Natural killer cell (primary cell): Measurements from ENCODE around the gene RAD51B. TPM values are rescaled to one million over a fixed set of nuclear protein-coding genes. Genes with fewer than 3 reads are reported as not detected.

Experiments
- ATAC-seq, 3 donors: fragments of 150-1000 bp in 2 of 3; fragments of 200-7000 bp in 1 of 3; cut with Tn5 transposase; 1 replicate in 1 of 3; 2 replicates in 2 of 3; pipeline ENCODE4 v1.10.0; 2021; ENCODE audit warnings: mild to moderate bottlenecking in 2 of 3, moderate library complexity in 2 of 3
- DNase-seq, 2 donors: peaks; one replicate each; pipeline versions ENCODE4 v3.0.0 to v3.0.0-alpha.2; 2013 to 2021; ENCODE audit warnings: mixed read lengths in 1 of 2
- H3K27ac ChIP-seq: one replicate; pipeline ENCODE4 v1.5.1; 2013; ENCODE audit warnings: mild to moderate bottlenecking, low read length
- H3K27me3 ChIP-seq: one replicate; pipeline ENCODE4 v1.6.1; 2013; ENCODE audit warnings: low read length; ENCODE audit not compliant: control insufficient read depth, insufficient read depth
- H3K36me3 ChIP-seq: one replicate; pipeline ENCODE4 v1.6.1; 2013; ENCODE audit warnings: low read length; ENCODE audit not compliant: control insufficient read depth, insufficient read depth
- H3K4me1 ChIP-seq: one replicate; pipeline ENCODE4 v1.6.1; 2013; ENCODE audit warnings: low read length; ENCODE audit not compliant: control insufficient read depth, insufficient read depth
- H3K4me3 ChIP-seq: one replicate; pipeline ENCODE4 v1.5.1; 2013; ENCODE audit warnings: low read length
- H3K9me3 ChIP-seq: one replicate; pipeline ENCODE4 v1.6.1; 2013; ENCODE audit warnings: low read length; ENCODE audit not compliant: control insufficient read depth, insufficient read depth
- H3K27ac Mint-ChIP-seq, 2 donors: one replicate each; pipeline ENCODE4 v1.8.0; 2022; ENCODE audit warnings: mild to moderate bottlenecking in 2 of 2, mixed read lengths in 2 of 2, moderate library complexity in 1 of 2
- H3K27me3 Mint-ChIP-seq, 2 donors: one replicate each; pipeline ENCODE4 v1.8.0; 2022; ENCODE audit warnings: low read depth in 2 of 2, mixed read lengths in 2 of 2
- H3K36me3 Mint-ChIP-seq: one replicate; pipeline ENCODE4 v1.8.0; 2022; ENCODE audit warnings: mixed read lengths
- H3K4me1 Mint-ChIP-seq, 2 donors: one replicate each; pipeline ENCODE4 v1.8.0; 2022; ENCODE audit warnings: mixed read lengths in 2 of 2
- H3K4me3 Mint-ChIP-seq: one replicate; pipeline ENCODE4 v1.8.0; 2022; ENCODE audit warnings: mild to moderate bottlenecking, moderate library complexity, mixed read lengths
- H3K9me3 Mint-ChIP-seq, 2 donors: one replicate each; pipeline ENCODE4 v1.8.0; 2022; ENCODE audit warnings: mixed read lengths in 2 of 2
- WGBS: methylation state at CpG from one replicate; pipeline ENCODE4 v1.1.7; 2013; ENCODE audit warnings: missing lambda C conversion rate; ENCODE audit not compliant: insufficient coverage; 5-methylcytosine and 5-hydroxymethylcytosine counted together
- intact Hi-C: fragments of 100-400 bp; cut with micrococcal nuclease; formaldehyde crosslinking; loops from one replicate; pipeline ENCODE4 v1.14.2; 2022
- total RNA-seq, 4 donors: library from RNA; stranded (reverse); fragments of 120-200 nt in 1 of 4; gene quantifications; one replicate each; pipeline versions ENCODE4 v1.2.3 to v1.2.4, GENCODE V29; 2013 to 2022
- TF ChIP-seq, protein P1 (sequence below): fragments of 200-600 bp; IDR thresholded peaks from one replicate; pipeline ENCODE4 v1.8.0; 2022; ENCODE audit warnings: antibody characterized with exemption

RAD51B gene
- total RNA-seq, 3 donors from 2014 or later (not counting 1 experiment from before 2014, with no cell fraction given) = 28.1 to 37.6 (median 28.6) TPM

- Histone ChIP-seq H3K4me1 (no peaks in the 10 kb centered on the region), H3K27me3 (no peaks in the 10 kb centered on the region), H3K4me3 (no peak overlapping the region), H3K9me3 (no peaks in the 10 kb centered on the region), H3K36me3 (no peaks in the 10 kb centered on the region), H3K27ac (no peak overlapping the region)
- DNase-seq (no peak), ATAC-seq (no peak)
- no peak overlapping the region for H3K4me3 Mint-ChIP-seq
- intact Hi-C loops = no loop called here
- no peaks in the 10 kb centered on the region for H3K36me3 Mint-ChIP-seq
- H3K27me3 Mint-ChIP-seq = no peaks in the 10 kb centered on the region
- TF ChIP-seq, protein P1, sequence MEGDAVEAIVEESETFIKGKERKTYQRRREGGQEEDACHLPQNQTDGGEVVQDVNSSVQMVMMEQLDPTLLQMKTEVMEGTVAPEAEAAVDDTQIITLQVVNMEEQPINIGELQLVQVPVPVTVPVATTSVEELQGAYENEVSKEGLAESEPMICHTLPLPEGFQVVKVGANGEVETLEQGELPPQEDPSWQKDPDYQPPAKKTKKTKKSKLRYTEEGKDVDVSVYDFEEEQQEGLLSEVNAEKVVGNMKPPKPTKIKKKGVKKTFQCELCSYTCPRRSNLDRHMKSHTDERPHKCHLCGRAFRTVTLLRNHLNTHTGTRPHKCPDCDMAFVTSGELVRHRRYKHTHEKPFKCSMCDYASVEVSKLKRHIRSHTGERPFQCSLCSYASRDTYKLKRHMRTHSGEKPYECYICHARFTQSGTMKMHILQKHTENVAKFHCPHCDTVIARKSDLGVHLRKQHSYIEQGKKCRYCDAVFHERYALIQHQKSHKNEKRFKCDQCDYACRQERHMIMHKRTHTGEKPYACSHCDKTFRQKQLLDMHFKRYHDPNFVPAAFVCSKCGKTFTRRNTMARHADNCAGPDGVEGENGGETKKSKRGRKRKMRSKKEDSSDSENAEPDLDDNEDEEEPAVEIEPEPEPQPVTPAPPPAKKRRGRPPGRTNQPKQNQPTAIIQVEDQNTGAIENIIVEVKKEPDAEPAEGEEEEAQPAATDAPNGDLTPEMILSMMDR = no peak
- no peaks in the 10 kb centered on the region for H3K9me3 Mint-ChIP-seq
- no peaks in the 10 kb centered on the region for H3K4me1 Mint-ChIP-seq
- no peak overlapping the region for H3K27ac Mint-ChIP-seq
- WGBS = 98% methylated on average over 4 of the region's 4 CpGs
Observed at GRCh38 chr14:67996235-67996634, 176.7 kb downstream of the RAD51B start.

- Histone ChIP-seq H3K4me3 (no peak overlapping the region), H3K27me3 (no peaks in the 10 kb centered on the region), H3K9me3 (no peaks in the 10 kb centered on the region), H3K27ac (no peak overlapping the region), H3K36me3 (no peaks in the 10 kb centered on the region), H3K4me1 (no peaks in the 10 kb centered on the region)
- no peaks in the 10 kb centered on the region for H3K9me3 Mint-ChIP-seq
- WGBS = 100% methylated on average over 1 of the region's 1 CpG
- intact Hi-C loops = no loop called here
- H3K36me3 Mint-ChIP-seq = no peaks in the 10 kb centered on the region
- H3K27ac Mint-ChIP-seq = no peak overlapping the region
- DNase-seq (no peak), ATAC-seq (no peak)
- TF ChIP-seq, protein P1 = no peak
- no peak overlapping the region for H3K4me3 Mint-ChIP-seq
- no peaks in the 10 kb centered on the region for H3K27me3 Mint-ChIP-seq
- H3K4me1 Mint-ChIP-seq = no peaks in the 10 kb centered on the region
Observed at GRCh38 chr14:67998834-67999233, 179.3 kb downstream of the RAD51B start.

- no peaks in the 10 kb centered on the region for H3K36me3 ChIP-seq
- Mint-ChIP-seq H3K4me3 (no peak overlapping the region), H3K36me3 (no peaks in the 10 kb centered on the region), H3K27me3 (no peaks in the 10 kb centered on the region), H3K4me1 (no peaks in the 10 kb centered on the region), H3K27ac (no peak overlapping the region), H3K9me3 (no peaks in the 10 kb centered on the region)
- no peaks in the 10 kb centered on the region for H3K4me1 ChIP-seq
- no peaks in the 10 kb centered on the region for H3K27me3 ChIP-seq
- no peak overlapping the region for H3K27ac ChIP-seq
- no peak overlapping the region for H3K4me3 ChIP-seq
- intact Hi-C loops = no loop called here
- TF ChIP-seq, protein P1 = no peak
- ATAC-seq = no peak
- H3K9me3 ChIP-seq = no peaks in the 10 kb centered on the region
- no peak for DNase-seq
- no CpG with 5 or more reads among the region's 1 CpG for WGBS
Observed at GRCh38 chr14:67999290-67999689, 179.7 kb downstream of the RAD51B start.

DNA sequence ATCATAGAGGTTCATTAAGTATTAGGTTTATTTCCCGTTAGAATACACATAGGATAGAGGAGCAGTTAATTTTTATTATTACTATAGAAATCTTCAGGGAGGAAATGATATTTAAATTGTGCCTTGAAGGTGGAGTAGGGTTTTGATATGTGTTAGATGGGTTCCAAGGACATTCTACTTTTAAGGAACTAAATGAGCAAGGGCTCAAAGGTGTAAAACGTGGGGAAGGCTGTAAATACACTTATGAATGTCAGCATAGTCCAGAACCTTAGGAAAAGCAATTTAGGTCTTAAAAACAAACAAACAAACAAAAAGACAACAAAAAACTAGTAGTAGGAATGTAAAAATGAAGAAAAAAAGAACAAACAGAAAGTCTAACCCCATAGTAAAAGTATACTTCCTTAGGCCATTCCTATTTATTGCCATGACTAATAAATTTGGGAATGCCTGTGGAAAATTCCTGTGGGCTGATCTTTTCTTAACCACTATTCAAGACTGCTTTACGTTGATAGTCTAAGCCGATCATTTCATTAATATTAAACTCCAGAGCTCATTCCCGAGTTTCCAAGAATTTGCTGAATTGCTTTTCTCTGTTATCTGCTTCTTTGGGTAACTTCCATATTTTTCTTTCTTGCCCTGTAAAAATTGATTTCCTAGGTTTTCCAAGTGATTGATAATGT is 180.3 kb downstream of the RAD51B start:
- ATAC-seq (no peak), DNase-seq (no peak)
- Mint-ChIP-seq H3K27me3 (no peaks in the 10 kb centered on the region), H3K4me3 (no peak overlapping the region), H3K36me3 (no peaks in the 10 kb centered on the region), H3K9me3 (no peaks in the 10 kb centered on the region), H3K27ac (no peak overlapping the region), H3K4me1 (no peaks in the 10 kb centered on the region)
- Histone ChIP-seq H3K4me3 (no peak overlapping the region), H3K36me3 (no peaks in the 10 kb centered on the region), H3K27ac (no peak overlapping the region), H3K9me3 (no peaks in the 10 kb centered on the region), H3K4me1 (no peaks in the 10 kb centered on the region), H3K27me3 (no peaks in the 10 kb centered on the region)
- intact Hi-C loops = no loop called here
- 100% methylated on average over 4 of the region's 5 CpGs for WGBS
- TF ChIP-seq, protein P1 = no peak
